Liver (tissue), 9 donors: ENCODE measurements around the gene KRT36. TPM values are rescaled to one million over a fixed set of nuclear protein-coding genes. Genes with fewer than 3 reads are reported as not detected.
A peak's percentile ranks its signal among the peaks of the same experiment; 100 is the strongest.

Experiments
- DNase-seq: peaks from one replicate; pipeline ENCODE4 v3.0.0-alpha.2; 2017; ENCODE audit warnings: low spot score
- H3K27ac ChIP-seq, 2 donors: one replicate each; pipeline ENCODE4 v1.7.0; 2013; ENCODE audit warnings: inconsistent platforms in 2 of 2, low read length in 2 of 2, control low read depth in 1 of 2, low read depth in 1 of 2, mild to moderate bottlenecking in 1 of 2
- H3K27me3 ChIP-seq, 4 donors: one replicate each; pipeline versions ENCODE4 v1.6.1 to v1.7.0; 2013; ENCODE audit warnings: low read length in 3 of 4, inconsistent platforms in 1 of 4, mild to moderate bottlenecking in 1 of 4, moderate library complexity in 1 of 4; ENCODE audit not compliant: control insufficient read depth in 4 of 4, insufficient read depth in 4 of 4
- H3K36me3 ChIP-seq, 4 donors: one replicate each; pipeline versions ENCODE4 v1.6.1 to v1.7.0; 2013; ENCODE audit warnings: low read length in 3 of 4, mild to moderate bottlenecking in 3 of 4, low read depth in 1 of 4, moderate library complexity in 1 of 4; ENCODE audit not compliant: control insufficient read depth in 4 of 4, insufficient read depth in 3 of 4
- H3K4me1 ChIP-seq, 4 donors: one replicate each; pipeline versions ENCODE4 v1.6.1 to v1.7.0; 2013; ENCODE audit warnings: low read length in 3 of 4, mild to moderate bottlenecking in 3 of 4, moderate library complexity in 1 of 4; ENCODE audit not compliant: control insufficient read depth in 4 of 4, insufficient read depth in 4 of 4
- H3K4me3 ChIP-seq, 3 donors: one replicate each; pipeline versions ENCODE4 v1.6.1 to v1.7.0; 2013; ENCODE audit warnings: low read length in 3 of 3, control low read depth in 1 of 3, low read depth in 1 of 3, mild to moderate bottlenecking in 1 of 3
- H3K9ac ChIP-seq, 2 donors: one replicate each; pipeline ENCODE4 v1.7.0; 2013; ENCODE audit warnings: low read length in 2 of 2, mild to moderate bottlenecking in 2 of 2, moderate library complexity in 2 of 2, control low read depth in 1 of 2, low read depth in 1 of 2
- H3K9me3 ChIP-seq, 4 donors: one replicate each; pipeline versions ENCODE4 v1.6.1 to v1.7.0; 2013; ENCODE audit warnings: low read length in 3 of 4; ENCODE audit not compliant: control insufficient read depth in 4 of 4
- EGR1 ChIP-seq, 2 donors: IDR thresholded peaks; 2 replicates each; pipeline ENCODE4 v1.6.1; 2016 to 2018; ENCODE audit warnings: antibody characterized with exemption in 2 of 2, low read depth in 2 of 2
- FOXA1 ChIP-seq: IDR thresholded peaks from 2 replicates; pipeline ENCODE4 v1.6.1; 2016; ENCODE audit warnings: antibody characterized with exemption
- FOXA2 ChIP-seq: IDR thresholded peaks from 2 replicates; pipeline ENCODE4 v1.6.1; 2016; ENCODE audit warnings: antibody characterized with exemption
- HNF4G ChIP-seq: IDR thresholded peaks from 2 replicates; pipeline ENCODE4 v1.6.1; 2016; ENCODE audit warnings: antibody characterized with exemption
- JUND ChIP-seq, 2 donors: IDR thresholded peaks; 2 replicates each; pipeline ENCODE4 v1.6.1; 2016; ENCODE audit warnings: antibody characterized with exemption in 2 of 2
- NR2F2 ChIP-seq: IDR thresholded peaks from 2 replicates; pipeline ENCODE4 v1.6.1; 2016; ENCODE audit warnings: antibody characterized with exemption
- TAF1 ChIP-seq: conservative IDR thresholded peaks from 2 replicates; pipeline ENCODE4 v1.6.1; 2016; ENCODE audit warnings: antibody characterized with exemption, mild to moderate bottlenecking
- YY1 ChIP-seq: IDR thresholded peaks from 2 replicates; pipeline ENCODE4 v1.6.1; 2016; ENCODE audit warnings: antibody characterized with exemption, mild to moderate bottlenecking
- WGBS: extraction: QIAGEN DNeasy Blood & Tissue Kit; methylation state at CpG from one replicate; pipeline ENCODE4 v1.1.7; 2013; 5-methylcytosine and 5-hydroxymethylcytosine counted together
- polyA plus RNA-seq, 2 donors: library from polyadenylated mRNA; stranded (reverse) in 1 of 2; unstranded in 1 of 2; fragments of 200-250 nt in 1 of 2; fragments of >200 nt in 1 of 2; fragmentation: Nextera tagmentation in 1 of 2; extraction: Ambion mirVana in 1 of 2; gene quantifications; one replicate each; pipeline versions ENCODE4 v1.2.1 to v1.2.3, GENCODE V29; 2013 to 2015
- total RNA-seq, 2 donors: library from RNA; depleted of rRNA; stranded (reverse); fragments of >200 nt; gene quantifications; one replicate each; pipeline ENCODE4 v1.2.3, GENCODE V29; 2014
- TF ChIP-seq, protein P1 (sequence below): IDR thresholded peaks from 2 replicates; pipeline ENCODE4 v1.6.1; 2016; ENCODE audit warnings: antibody characterized with exemption, mild to moderate bottlenecking
- TF ChIP-seq, protein P2 (sequence below): IDR thresholded peaks from 2 replicates; pipeline ENCODE4 v1.6.1; 2016; ENCODE audit warnings: antibody characterized with exemption
- TF ChIP-seq, protein P3 (sequence below): IDR thresholded peaks from 2 replicates; pipeline ENCODE4 v1.6.1; 2016; ENCODE audit warnings: antibody characterized with exemption
- TF ChIP-seq, protein P4 (sequence below): fragments of 150-350 bp; IDR thresholded peaks from 2 replicates; pipeline ENCODE4 v1.5.1; 2017; ENCODE audit warnings: improper control_type of control experiment, low read depth, low read length; ENCODE audit not compliant: missing input control
- donor health status: healthy.
- donor health status: healthy.
- donor health status: healthy.
- donor health status: healthy.
- donor health status: healthy.

Gene KRT36
- total and polyA plus RNA-seq, 4 donors: 0.05 TPM; not detected in 3

DNA sequence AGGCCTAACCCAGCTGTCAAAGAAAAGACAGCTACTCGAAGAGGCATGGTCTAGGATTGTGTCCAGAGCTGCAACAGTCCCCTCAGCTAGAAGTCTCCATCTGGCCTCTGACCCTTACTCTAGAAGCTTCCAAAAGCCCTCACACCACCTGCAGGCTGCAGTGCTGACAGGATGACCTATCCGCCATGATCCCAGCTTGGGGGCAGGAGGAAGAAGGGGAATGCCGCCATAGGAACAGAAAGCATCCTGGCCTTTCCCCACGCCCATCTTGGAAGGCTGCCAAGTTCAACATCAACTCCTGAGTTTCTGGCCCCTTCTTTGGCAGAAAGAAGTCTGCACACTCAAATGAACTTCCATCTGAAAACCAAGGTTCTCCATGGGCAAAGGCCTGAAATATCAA, 3.1 kb upstream of the KRT36 start:
- peak; percentile 51 for DNase-seq
- peak; percentile 31 for TF ChIP-seq NR2F2
- TF ChIP-seq, protein P1, sequence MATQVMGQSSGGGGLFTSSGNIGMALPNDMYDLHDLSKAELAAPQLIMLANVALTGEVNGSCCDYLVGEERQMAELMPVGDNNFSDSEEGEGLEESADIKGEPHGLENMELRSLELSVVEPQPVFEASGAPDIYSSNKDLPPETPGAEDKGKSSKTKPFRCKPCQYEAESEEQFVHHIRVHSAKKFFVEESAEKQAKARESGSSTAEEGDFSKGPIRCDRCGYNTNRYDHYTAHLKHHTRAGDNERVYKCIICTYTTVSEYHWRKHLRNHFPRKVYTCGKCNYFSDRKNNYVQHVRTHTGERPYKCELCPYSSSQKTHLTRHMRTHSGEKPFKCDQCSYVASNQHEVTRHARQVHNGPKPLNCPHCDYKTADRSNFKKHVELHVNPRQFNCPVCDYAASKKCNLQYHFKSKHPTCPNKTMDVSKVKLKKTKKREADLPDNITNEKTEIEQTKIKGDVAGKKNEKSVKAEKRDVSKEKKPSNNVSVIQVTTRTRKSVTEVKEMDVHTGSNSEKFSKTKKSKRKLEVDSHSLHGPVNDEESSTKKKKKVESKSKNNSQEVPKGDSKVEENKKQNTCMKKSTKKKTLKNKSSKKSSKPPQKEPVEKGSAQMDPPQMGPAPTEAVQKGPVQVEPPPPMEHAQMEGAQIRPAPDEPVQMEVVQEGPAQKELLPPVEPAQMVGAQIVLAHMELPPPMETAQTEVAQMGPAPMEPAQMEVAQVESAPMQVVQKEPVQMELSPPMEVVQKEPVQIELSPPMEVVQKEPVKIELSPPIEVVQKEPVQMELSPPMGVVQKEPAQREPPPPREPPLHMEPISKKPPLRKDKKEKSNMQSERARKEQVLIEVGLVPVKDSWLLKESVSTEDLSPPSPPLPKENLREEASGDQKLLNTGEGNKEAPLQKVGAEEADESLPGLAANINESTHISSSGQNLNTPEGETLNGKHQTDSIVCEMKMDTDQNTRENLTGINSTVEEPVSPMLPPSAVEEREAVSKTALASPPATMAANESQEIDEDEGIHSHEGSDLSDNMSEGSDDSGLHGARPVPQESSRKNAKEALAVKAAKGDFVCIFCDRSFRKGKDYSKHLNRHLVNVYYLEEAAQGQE: no peak
- Histone ChIP-seq H3K9me3 (no peaks in the 10 kb centered on the region), H3K27ac (peak overlapping the region; percentile 6 to 33), H3K4me3 (no peak overlapping the region), H3K4me1 (peaks cover 0 to 2% (median 1%) of the 10 kb centered on the region in 4 donors), H3K27me3 (no peaks in the 10 kb centered on the region), H3K9ac (no peak overlapping the region), H3K36me3 (no peaks in the 10 kb centered on the region)
- WGBS: 43% methylated on average over 4 of the region's 4 CpGs

DNA sequence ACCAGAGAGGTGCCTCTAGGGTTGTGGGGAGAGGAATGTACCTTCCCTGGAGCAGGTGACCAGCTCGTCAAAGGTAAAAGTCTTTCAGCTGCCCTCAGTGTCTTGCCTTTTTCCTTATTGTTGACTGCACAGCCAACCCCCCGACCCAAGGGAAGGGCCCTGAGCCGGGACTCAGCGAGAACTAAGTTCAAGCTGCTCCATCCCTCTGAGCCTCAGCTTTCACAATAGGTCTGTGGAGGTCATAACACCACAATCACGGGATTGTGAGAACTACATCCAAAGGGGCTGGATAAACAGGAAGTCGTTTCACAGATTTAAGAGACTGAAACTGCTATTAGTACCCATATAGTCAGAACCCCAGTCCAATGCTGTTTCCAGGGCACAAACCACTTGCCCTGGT, 2.6 kb upstream of the KRT36 start:
- 44% methylated on average over 6 of the region's 6 CpGs for WGBS
- Histone ChIP-seq H3K27ac (peak overlapping the region in 1 of 2 donors; percentile 6), H3K9me3 (no peaks in the 10 kb centered on the region)

More for the DNA sequence above, 2.6 kb upstream of the KRT36 start:
- DNase-seq: no peak
- H3K4me1 ChIP-seq: peaks cover 0 to 2% (median 1%) of the 10 kb centered on the region in 4 donors
- H3K4me3 ChIP-seq: no peak overlapping the region
- H3K36me3 ChIP-seq: no peaks in the 10 kb centered on the region
- no peaks in the 10 kb centered on the region for H3K27me3 ChIP-seq
- TF ChIP-seq FOXA1 (no peak), FOXA2 (no peak), YY1 (no peak), HNF4G (no peak), NR2F2 (no peak), EGR1 (IDR thresholded peaks at IDR 0.05; ENCODE audit: low read depth in 2 of 2) (no peak), JUND (IDR thresholded peaks at IDR 0.05) (no peak), TAF1 (no peak)
- TF ChIP-seq, protein P2, sequence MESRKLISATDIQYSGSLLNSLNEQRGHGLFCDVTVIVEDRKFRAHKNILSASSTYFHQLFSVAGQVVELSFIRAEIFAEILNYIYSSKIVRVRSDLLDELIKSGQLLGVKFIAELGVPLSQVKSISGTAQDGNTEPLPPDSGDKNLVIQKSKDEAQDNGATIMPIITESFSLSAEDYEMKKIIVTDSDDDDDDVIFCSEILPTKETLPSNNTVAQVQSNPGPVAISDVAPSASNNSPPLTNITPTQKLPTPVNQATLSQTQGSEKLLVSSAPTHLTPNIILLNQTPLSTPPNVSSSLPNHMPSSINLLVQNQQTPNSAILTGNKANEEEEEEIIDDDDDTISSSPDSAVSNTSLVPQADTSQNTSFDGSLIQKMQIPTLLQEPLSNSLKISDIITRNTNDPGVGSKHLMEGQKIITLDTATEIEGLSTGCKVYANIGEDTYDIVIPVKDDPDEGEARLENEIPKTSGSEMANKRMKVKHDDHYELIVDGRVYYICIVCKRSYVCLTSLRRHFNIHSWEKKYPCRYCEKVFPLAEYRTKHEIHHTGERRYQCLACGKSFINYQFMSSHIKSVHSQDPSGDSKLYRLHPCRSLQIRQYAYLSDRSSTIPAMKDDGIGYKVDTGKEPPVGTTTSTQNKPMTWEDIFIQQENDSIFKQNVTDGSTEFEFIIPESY: no peak
- TF ChIP-seq, protein P3, sequence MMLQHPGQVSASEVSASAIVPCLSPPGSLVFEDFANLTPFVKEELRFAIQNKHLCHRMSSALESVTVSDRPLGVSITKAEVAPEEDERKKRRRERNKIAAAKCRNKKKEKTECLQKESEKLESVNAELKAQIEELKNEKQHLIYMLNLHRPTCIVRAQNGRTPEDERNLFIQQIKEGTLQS: no peak
- TF ChIP-seq, protein P4, sequence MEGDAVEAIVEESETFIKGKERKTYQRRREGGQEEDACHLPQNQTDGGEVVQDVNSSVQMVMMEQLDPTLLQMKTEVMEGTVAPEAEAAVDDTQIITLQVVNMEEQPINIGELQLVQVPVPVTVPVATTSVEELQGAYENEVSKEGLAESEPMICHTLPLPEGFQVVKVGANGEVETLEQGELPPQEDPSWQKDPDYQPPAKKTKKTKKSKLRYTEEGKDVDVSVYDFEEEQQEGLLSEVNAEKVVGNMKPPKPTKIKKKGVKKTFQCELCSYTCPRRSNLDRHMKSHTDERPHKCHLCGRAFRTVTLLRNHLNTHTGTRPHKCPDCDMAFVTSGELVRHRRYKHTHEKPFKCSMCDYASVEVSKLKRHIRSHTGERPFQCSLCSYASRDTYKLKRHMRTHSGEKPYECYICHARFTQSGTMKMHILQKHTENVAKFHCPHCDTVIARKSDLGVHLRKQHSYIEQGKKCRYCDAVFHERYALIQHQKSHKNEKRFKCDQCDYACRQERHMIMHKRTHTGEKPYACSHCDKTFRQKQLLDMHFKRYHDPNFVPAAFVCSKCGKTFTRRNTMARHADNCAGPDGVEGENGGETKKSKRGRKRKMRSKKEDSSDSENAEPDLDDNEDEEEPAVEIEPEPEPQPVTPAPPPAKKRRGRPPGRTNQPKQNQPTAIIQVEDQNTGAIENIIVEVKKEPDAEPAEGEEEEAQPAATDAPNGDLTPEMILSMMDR: no peak
- H3K9ac ChIP-seq: no peak overlapping the region
